ENCODE measurements around the gene DNASE1L2.

Gene DNASE1L2

GRCh38 chr16:2204416-2205103 is 31.7 kb upstream of the DNASE1L2 start:
- H3K27me3 ChIP-seq (ENCODE audit: insufficient read depth, insufficient read length): no peaks in the 10 kb centered on the region
- H3K36me3 ChIP-seq (ENCODE audit: insufficient read depth, insufficient read length, low read length): peaks cover 37% of the 10 kb centered on the region
- TF ChIP-seq ZNF274 (IDR thresholded peaks at IDR 0.05; ENCODE audit: low read depth, low read length): no peak
- TF ChIP-seq YY1 (IDR thresholded peaks at IDR 0.05; ENCODE audit: insufficient read depth, insufficient read length): no peak
- no peak for TF ChIP-seq SUZ12 (IDR thresholded peaks at IDR 0.05; ENCODE audit: extremely low read depth, insufficient read depth, insufficient read length)
- H3K4me1 ChIP-seq (ENCODE audit: insufficient read depth, insufficient read length): peaks cover 7% of the 10 kb centered on the region
- peak overlapping the region; percentile 89 for H3K4me3 ChIP-seq (ENCODE audit: insufficient read length, low read depth)
- 0 out of 2 replicates have a peak, but pooled peaks cover 5% of the 10 kb centered on the region for H3K9me3 ChIP-seq (ENCODE audit: insufficient read depth, low read length)
- DNase-seq (ENCODE audit: low read depth, low spot score): no peak
- peak overlapping the region; percentile 88 for H3K9ac ChIP-seq (ENCODE audit: insufficient read length, low read depth)

- peak within 1 kb of the TSS; percentile 97 for H3K9ac ChIP-seq (ENCODE audit: insufficient read length, low read depth)
- peaks cover 44% of the 10 kb centered on the region for H3K36me3 ChIP-seq (ENCODE audit: insufficient read depth, insufficient read length, low read length)
- H3K27me3 ChIP-seq (ENCODE audit: insufficient read depth, insufficient read length): no peaks in the 10 kb centered on the region
- H3K9me3 ChIP-seq (ENCODE audit: insufficient read depth, low read length): 0 out of 2 replicates have a peak, but pooled peaks cover 2% of the 10 kb centered on the region
- peak; percentile 70 for DNase-seq (ENCODE audit: low read depth, low spot score)
- H3K4me3 ChIP-seq (ENCODE audit: insufficient read length, low read depth): peak within 1 kb of the TSS; percentile 89
- TF ChIP-seq ZNF274 (IDR thresholded peaks at IDR 0.05; ENCODE audit: low read depth, low read length): no peak
- TF ChIP-seq YY1 (IDR thresholded peaks at IDR 0.05; ENCODE audit: insufficient read depth, insufficient read length): no peak
- TF ChIP-seq SUZ12 (IDR thresholded peaks at IDR 0.05; ENCODE audit: extremely low read depth, insufficient read depth, insufficient read length): no peak
- peaks cover 11% of the 10 kb centered on the region for H3K4me1 ChIP-seq (ENCODE audit: insufficient read depth, insufficient read length)
These were observed 30.9 kb upstream of the DNASE1L2 start, which contains the start of gene MLST8 for GRCh38 chr16:2205104-2205966. TSS of gene MLST8 (plus strand) at chr16:2205454. CDS start at chr16:2206086, 632 bp downstream.

GRCh38 chr16:2205967-2206313 is 30.3 kb upstream of the DNASE1L2 start:
- peak overlapping the region; percentile 97 for H3K9ac ChIP-seq (ENCODE audit: insufficient read length, low read depth)
- no peak for DNase-seq (ENCODE audit: low read depth, low spot score)
- TF ChIP-seq ZNF274 (IDR thresholded peaks at IDR 0.05; ENCODE audit: low read depth, low read length): no peak
- TF ChIP-seq YY1 (IDR thresholded peaks at IDR 0.05; ENCODE audit: insufficient read depth, insufficient read length): no peak
- no peak for TF ChIP-seq SUZ12 (IDR thresholded peaks at IDR 0.05; ENCODE audit: extremely low read depth, insufficient read depth, insufficient read length)
- H3K27me3 ChIP-seq (ENCODE audit: insufficient read depth, insufficient read length): no peaks in the 10 kb centered on the region
- H3K4me3 ChIP-seq (ENCODE audit: insufficient read length, low read depth): peak overlapping the region; percentile 89
- no peaks in the 10 kb centered on the region for H3K9me3 ChIP-seq (ENCODE audit: insufficient read depth, low read length)
- peaks cover 17% of the 10 kb centered on the region for H3K4me1 ChIP-seq (ENCODE audit: insufficient read depth, insufficient read length)
- peaks cover 50% of the 10 kb centered on the region for H3K36me3 ChIP-seq (ENCODE audit: insufficient read depth, insufficient read length, low read length)

- Histone ChIP-seq H3K9ac (ENCODE audit: insufficient read length, low read depth) (peak overlapping the region; percentile 97), H3K27me3 (ENCODE audit: insufficient read depth, insufficient read length) (no peaks in the 10 kb centered on the region), H3K4me3 (ENCODE audit: insufficient read length, low read depth) (peak overlapping the region; percentile 89), H3K36me3 (ENCODE audit: insufficient read depth, insufficient read length, low read length) (peaks cover 52% of the 10 kb centered on the region), H3K4me1 (ENCODE audit: insufficient read depth, insufficient read length) (peaks cover 20% of the 10 kb centered on the region), H3K9me3 (ENCODE audit: insufficient read depth, low read length) (no peaks in the 10 kb centered on the region)
- TF ChIP-seq YY1 (IDR thresholded peaks at IDR 0.05; ENCODE audit: insufficient read depth, insufficient read length): no peak
- no peak for TF ChIP-seq SUZ12 (IDR thresholded peaks at IDR 0.05; ENCODE audit: extremely low read depth, insufficient read depth, insufficient read length)
- TF ChIP-seq ZNF274 (IDR thresholded peaks at IDR 0.05; ENCODE audit: low read depth, low read length): no peak
- DNase-seq (ENCODE audit: low read depth, low spot score): no peak
These were observed 29.8 kb upstream of the DNASE1L2 start for GRCh38 chr16:2206420-2206779.

DNA sequence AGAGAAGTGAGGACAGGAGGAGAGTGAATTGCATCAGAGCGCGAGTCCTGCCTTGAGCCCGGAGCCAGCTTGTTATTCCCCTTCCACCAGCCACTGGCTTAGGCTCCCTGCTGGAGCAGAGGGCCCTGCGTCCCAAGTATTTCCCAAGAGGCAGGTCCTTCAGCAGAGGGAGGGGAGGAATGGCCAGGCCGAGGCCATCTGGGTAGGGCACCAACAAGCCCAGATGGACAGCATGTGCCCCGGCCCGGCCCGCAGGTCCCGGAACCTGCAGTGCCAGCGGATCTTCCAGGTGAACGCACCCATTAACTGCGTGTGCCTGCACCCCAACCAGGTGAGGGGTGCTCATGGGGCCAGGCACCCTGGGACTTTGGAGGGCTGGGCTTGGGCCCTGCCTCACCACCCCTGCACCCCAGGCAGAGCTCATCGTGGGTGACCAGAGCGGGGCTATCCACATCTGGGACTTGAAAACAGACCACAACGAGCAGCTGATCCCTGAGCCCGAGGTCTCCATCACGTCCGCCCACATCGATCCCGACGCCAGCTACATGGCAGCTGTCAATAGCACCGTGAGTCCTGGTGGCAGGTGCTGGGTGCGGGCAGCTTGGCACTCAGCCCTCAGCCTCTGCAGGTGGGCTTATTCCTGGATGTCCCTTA is 29.3 kb upstream of the DNASE1L2 start:
- Histone ChIP-seq H3K36me3 (ENCODE audit: insufficient read depth, insufficient read length, low read length) (peaks cover 57% of the 10 kb centered on the region), H3K9ac (ENCODE audit: insufficient read length, low read depth) (peak overlapping the region; percentile 27)
- no peak for TF ChIP-seq SUZ12 (IDR thresholded peaks at IDR 0.05; ENCODE audit: extremely low read depth, insufficient read depth, insufficient read length)
- no peak for TF ChIP-seq YY1 (IDR thresholded peaks at IDR 0.05; ENCODE audit: insufficient read depth, insufficient read length)
- no peak for TF ChIP-seq ZNF274 (IDR thresholded peaks at IDR 0.05; ENCODE audit: low read depth, low read length)

DNA sequence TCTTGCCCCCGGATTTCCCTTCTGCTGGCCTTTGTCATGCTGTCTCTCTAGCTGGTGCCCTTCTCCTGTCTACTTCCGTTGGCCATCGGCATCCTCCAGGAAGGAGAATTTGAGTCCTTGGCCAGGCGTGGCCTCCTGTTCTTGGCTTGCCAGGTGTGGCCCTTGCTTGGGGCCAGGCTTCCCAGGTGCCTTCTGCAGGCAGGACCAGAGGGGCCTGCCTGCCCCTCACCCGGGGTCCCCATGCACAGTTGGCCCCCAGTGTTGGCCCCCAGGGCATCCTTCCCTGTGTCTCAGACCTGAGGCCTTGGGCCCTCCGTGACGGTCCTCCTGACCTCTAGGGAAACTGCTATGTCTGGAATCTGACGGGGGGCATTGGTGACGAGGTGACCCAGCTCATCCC is 28.4 kb upstream of the DNASE1L2 start:
- TF ChIP-seq SUZ12 (IDR thresholded peaks at IDR 0.05; ENCODE audit: extremely low read depth, insufficient read depth, insufficient read length): no peak
- TF ChIP-seq ZNF274 (IDR thresholded peaks at IDR 0.05; ENCODE audit: low read depth, low read length): no peak
- no peak for TF ChIP-seq YY1 (IDR thresholded peaks at IDR 0.05; ENCODE audit: insufficient read depth, insufficient read length)
- Histone ChIP-seq H3K4me3 (ENCODE audit: insufficient read length, low read depth) (no peak overlapping the region), H3K4me1 (ENCODE audit: insufficient read depth, insufficient read length) (peaks cover 33% of the 10 kb centered on the region), H3K36me3 (ENCODE audit: insufficient read depth, insufficient read length, low read length) (peaks cover 67% of the 10 kb centered on the region), H3K9ac (ENCODE audit: insufficient read length, low read depth) (no peak overlapping the region), H3K9me3 (ENCODE audit: insufficient read depth, low read length) (no peaks in the 10 kb centered on the region), H3K27me3 (ENCODE audit: insufficient read depth, insufficient read length) (no peaks in the 10 kb centered on the region)
- DNase-seq (ENCODE audit: low read depth, low spot score): no peak

More for the DNA sequence above, 29.3 kb upstream of the DNASE1L2 start:
- Histone ChIP-seq H3K27me3 (ENCODE audit: insufficient read depth, insufficient read length) (no peaks in the 10 kb centered on the region), H3K4me1 (ENCODE audit: insufficient read depth, insufficient read length) (peaks cover 24% of the 10 kb centered on the region), H3K9me3 (ENCODE audit: insufficient read depth, low read length) (no peaks in the 10 kb centered on the region), H3K4me3 (ENCODE audit: insufficient read length, low read depth) (no peak overlapping the region)
- no peak for DNase-seq (ENCODE audit: low read depth, low spot score)

Measured in NT2/D1 (cell line).